SK-N-SH (cell line): Measurements from ENCODE around the gene HMGN2.

ENCODE experiments used
- CTCF ChIP-seq: fragments of 200-600 bp; sonication (generic); IDR thresholded peaks from 2 replicates; pipeline ENCODE4 v1.6.1; 2017; ENCODE audit warnings: antibody characterized with exemption, mild to moderate bottlenecking, moderate library complexity
- GATA2 ChIP-seq: sonication (generic); formaldehyde crosslinking; IDR thresholded peaks from 2 replicates; pipeline ENCODE4 v1.5.0; 2020; ENCODE audit warnings: mild to moderate bottlenecking, missing genetic modification reagents
- JUND ChIP-seq: IDR thresholded peaks from 2 replicates; pipeline ENCODE4 v1.4.0; 2012
- MXI1 ChIP-seq: IDR thresholded peaks from 2 replicates; pipeline ENCODE4 v1.6.1; 2012; ENCODE audit warnings: mild to moderate bottlenecking, low read depth, low read length, improper control_type of control experiment
- NFIC ChIP-seq: IDR thresholded peaks from 2 replicates; pipeline ENCODE4 v1.4.0; 2012; ENCODE audit warnings: borderline replicate concordance
- POLR2AphosphoS5 ChIP-seq: IDR thresholded peaks from 2 replicates; pipeline ENCODE4 v1.6.1; 2012; ENCODE audit warnings: low read depth, low read length

GRCh38 chr1:26432793-26433192 lies 39.4 kb upstream of the HMGN2 start:
- TF ChIP-seq NFIC (no peak), CTCF (no peak), POLR2AphosphoS5 (no peak), GATA2 (no peak), JUND (no peak), MXI1 (no peak)
